Central memory CD4-positive, alpha-beta T cell (primary cell): ENCODE results near the gene BRPF3.

ENCODE experiments used
- DNase-seq: peaks from one replicate; pipeline ENCODE4 v3.0.0; 2022

Gene BRPF3

DNA sequence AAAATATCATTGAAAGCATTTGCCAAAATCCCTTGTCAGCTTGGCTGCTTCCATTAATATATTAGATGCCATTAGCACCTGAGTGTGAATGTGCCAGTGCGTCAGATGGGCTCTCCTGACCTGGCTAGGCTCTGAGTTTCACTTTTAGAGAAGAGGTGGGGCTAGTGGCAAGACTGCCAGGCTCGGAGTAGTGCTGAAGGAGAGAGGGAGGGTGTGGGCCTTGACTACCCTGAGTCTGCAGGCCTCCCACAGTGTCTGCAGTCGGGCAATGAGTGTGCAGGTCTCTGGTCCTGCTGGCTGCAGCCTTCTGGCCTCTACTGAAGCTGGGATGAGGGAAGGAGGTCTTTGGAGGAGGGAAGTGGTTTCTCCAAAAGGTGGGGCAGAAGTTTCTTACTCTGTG lies 38.8 kb downstream of the BRPF3 start:
- DNase-seq: no peak

DNA sequence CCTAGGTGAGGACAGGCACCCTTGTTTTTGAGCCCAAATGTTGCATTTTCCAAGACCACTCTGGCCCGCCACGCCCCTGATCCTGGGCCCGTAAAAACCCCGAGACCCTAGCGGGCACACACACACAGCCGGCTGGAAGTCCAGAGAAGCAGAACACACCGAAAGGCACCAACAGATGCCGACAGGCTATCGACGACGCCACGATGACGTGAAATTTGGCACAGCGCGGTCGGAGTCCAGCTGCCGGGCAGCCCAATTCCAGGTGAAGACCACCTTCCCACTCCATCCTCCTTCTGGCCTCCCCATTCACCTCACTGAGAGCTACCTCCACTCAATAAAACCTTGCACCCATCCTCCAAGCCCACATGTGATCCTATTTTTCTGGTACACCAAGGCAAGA lies 39.3 kb downstream of the BRPF3 start:
- no peak for DNase-seq

DNA sequence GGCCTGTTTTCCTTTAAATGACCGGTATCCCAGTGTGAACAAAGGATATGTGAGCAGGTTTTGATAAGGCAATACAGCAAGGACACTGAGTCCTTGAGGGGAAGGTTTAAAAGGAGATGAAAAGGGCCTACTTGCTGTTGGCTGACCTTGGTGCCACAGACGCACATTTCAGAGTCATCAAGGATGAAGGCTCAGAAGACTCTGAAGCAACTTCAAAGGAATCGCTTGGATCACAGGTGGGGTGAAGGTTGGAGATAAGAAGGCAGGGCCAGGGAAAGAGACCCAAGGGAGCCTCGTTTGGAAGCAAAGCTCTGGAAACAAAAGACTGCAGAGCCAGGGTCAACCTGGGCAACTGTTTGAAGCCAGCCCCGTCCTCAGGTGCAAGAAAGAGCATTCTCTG lies 43.2 kb downstream of the BRPF3 start:
- no peak for DNase-seq

DNA sequence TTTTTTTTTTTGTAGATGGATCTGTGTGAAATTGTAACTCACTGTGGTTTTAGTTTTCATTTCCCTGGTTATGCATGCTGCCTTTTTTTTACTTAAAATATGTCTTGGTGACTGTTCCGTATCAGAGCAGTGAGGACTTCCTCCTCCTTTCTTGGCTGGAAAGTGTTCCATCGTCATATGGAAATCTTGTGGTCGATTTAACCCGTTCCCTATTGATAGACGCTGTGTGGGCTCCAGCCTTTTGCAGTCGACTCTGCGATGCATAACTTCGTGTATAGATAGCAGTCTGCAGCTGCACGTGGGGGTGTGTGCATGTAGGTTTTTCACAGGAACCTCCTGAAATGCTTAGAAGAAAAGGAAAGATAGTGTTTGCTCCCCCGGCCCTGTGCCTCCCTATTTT lies 45.2 kb downstream of the BRPF3 start:
- no peak for DNase-seq

DNA sequence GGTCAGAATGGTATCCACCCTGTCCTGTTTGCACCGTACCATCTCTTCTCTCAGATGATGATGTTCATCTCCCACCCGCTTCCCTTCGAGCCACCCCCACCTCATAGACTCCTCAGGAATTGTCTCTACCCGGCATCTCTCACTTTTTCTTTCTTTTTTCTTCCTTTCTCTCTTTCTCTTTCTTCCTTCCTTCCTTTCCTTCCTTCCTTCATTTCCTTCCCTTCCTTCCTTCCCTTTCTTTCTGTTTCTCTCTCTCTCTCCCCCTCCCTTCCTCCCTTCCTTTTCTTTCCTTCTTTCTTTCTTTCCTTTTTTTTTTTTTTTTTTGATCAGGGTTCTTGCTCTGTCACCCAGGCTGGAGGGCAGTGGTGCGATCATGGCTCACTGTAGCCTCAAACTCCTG lies 45.6 kb downstream of the BRPF3 start:
- no peak for DNase-seq

DNA sequence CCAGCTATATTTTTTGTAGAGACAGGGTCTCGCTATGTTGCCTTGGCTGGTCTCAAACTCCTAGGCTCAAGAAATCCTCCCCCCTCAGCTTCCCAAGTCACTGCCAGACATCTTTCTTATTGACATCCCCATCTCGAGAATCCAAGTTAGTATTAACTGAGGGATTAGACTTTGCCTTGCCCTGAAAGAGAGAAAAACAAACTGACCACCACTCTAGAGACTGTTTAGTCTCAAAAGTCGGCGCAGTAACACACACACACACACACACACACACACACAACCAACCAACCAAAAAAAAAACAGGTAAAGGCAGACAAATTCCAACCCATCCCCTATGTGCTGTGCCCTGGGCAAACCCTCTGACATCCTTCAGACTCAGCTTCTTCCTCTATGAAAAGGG lies 46.1 kb downstream of the BRPF3 start:
- DNase-seq: no peak

DNA sequence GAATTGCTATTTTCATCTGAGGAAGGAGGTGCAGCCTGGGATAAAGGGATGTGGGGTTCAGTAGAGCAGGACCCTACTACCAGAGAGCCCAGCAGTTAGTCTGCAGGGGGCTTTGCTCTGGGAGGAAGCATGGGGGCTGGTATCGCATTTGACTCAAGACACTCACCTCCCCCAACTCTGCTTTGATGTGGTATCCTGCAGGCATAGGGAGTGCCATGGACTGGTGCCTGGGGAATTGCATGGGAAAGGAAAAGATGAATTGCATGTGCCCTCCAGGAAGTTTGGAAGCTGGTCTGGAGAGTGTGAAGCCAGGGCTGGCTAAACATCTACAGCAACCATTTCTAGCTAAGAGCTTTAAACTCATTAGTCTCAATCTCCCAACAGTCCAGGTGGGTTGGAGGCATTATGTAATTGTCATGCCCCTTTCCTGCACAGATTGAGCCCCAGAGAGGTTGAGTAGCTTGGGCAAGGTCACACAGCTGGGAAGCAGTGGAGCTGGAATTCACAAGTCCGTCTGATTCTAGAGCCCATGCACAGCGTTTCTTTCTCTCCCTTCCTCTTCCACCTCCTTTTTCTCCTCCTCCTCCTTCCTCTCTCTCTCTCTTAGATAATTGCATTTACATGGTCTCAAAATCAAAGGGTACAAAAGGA lies 47.1 kb downstream of the BRPF3 start:
- DNase-seq: no peak

DNA sequence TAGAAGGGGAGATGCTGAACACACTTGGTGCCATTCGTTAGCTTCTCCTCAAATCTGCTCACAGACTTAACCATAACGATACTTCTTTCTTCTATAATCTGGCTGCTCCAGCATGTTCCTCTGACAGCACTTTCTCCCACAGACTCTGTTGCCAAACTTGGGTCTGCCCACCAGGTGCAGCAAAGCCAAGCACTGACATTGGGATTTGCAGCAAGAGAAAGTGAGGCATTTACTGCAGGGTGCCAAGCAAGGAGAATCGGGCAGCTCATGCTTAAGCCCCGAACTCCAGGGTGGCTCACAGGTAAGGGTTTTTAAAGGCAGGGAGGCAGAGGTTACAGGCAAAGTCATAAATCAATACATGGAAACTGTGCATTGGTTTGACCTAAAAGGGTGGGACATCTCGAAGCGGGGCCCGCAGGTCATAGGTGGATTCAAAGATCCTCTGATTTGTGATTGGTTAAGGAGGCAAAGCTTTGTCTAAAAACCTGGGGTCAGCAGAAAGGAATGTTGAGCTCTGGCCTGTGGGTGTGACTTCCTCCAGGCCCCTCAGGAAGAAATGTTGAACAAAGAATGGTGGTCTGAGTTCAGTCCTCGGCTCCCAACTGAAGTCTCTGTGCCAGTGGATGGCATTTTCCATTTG lies 48.2 kb downstream of the BRPF3 start:
- no peak for DNase-seq

DNA sequence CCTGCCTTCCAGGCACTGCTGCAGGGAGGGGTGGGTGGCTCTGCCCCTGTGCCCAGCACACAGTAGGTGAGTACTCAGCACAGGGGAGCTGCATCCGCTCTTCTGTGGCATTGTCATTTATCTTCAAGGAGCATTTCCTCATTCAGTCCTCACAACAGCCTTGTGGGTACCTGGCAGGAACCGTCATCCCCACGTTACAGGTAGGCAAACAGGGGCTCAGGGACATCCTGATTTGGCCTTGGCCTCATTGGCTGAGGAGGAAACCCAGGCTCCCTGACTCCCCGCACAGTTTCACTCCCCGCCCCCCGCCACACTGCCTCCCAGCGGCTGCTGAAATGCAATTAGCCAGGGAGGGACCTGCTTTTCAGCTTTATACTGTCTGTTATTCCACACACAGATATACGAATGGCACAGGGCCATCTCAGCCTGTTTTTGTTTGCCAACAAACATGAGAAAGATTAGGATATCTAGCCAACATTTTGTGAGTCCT lies 49.1 kb downstream of the BRPF3 start:
- no peak for DNase-seq

DNA sequence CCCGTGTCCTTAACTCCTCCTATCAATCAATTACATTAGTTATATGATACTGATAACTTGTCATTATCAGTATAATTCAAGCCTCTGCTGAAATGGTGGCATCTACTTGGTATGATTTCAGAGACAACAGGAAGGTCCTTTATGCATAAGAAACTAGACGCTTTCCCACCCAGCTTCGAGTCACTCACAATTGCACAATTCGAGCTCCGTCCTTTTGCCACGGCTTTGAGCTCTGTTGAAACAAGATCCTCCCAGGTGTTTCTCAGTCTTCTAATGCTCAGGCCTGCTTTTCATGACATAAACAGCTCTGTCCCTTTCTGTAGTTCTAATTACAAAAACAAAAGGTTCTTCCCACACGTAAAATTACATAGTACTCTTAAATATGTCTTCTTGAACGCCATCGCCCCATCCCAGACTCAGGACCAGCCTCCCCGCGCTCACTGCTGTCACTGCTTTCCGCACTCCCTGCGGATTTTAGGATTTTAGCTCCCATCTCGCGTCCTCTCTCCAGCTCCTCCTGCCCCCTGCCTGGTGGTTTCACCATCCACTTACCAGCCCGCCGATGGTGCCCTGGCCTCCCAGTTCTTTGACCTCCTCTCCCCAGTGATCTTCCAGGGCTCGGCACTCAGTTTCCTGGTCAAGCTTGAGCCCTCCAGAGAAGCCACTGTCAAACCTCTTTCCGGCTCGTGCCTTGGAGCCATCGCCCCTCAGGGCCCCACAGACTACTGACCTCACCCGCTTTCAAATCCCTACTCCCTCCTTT lies 50.1 kb downstream of the BRPF3 start:
- DNase-seq: no peak

DNA sequence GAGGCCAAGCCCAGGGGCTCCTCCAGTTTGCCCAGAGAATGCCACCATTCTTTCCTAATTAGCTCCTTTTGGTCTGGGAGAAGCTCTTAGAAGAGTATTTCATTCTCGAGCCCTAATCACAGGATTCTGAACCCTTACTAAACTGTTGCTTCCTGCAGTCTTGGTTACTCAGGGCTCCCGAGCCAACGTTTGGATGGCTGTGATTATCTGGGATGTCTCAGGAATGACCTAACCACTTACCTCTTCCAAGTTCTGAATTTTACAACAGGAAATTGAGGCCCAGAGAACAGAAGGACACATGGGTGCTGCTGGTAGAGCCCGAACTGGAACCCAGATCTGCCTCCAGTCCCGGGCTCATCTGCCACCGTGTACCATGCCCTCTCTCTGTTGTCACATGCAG lies 51.1 kb downstream of the BRPF3 start:
- no peak for DNase-seq

DNA sequence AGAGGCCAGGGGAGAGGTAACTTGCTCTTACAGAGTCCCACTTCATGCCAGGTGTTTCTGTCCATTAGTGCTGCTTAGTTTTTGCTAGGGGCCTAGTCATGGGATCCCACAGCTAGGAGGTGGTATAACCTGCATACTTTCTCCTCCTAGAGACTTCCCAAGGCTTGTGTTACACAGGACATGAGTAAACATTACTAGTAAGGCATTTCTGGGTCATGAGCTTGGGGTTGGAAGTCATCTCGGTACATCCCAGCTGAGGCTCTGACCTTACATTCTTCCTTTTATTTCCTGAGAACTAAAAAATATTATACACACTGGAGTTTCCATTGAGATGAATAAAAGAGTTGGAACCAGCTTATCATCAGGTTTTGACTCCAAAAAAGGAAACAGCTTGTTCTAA lies 52.4 kb downstream of the BRPF3 start:
- no peak for DNase-seq

DNA sequence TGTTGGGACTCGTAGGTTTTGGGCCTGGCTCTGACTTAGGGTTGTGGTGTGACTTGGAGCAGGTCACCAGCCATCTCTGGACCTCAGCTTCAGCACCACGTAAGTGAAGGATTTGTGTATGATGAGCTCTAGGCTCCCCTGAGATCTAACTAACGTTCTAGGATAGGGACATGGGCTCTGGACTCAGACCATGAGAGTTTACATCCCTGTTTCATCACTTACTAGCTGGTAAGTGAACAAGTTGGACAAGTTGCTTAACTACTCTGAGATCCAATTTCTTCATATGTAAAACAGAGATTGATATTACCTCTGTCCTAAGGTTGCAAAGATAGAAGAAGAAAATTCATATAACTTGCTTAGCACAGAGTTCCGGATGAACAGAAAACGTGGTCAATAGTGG lies 53.0 kb downstream of the BRPF3 start:
- DNase-seq: no peak

DNA sequence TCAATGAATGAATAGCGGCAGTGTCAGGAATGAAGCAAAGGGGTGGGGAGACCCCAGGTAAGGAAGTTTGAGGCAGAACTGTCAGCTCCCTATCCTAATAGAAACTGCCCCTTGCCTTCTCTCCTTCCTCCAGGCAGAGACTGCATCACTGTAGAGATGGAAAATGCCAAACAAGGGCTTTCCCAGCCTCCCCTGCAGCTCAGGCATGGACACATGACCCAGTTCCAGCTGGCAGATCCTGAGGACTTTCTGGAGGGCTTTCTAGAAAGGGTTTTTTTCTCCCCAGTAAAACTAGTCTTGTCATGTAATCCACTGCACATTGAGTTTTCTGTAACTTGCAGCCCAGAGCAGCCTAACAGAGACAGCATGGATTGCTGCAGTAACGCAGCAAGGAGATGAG lies 55.5 kb downstream of the BRPF3 start:
- no peak for DNase-seq

DNA sequence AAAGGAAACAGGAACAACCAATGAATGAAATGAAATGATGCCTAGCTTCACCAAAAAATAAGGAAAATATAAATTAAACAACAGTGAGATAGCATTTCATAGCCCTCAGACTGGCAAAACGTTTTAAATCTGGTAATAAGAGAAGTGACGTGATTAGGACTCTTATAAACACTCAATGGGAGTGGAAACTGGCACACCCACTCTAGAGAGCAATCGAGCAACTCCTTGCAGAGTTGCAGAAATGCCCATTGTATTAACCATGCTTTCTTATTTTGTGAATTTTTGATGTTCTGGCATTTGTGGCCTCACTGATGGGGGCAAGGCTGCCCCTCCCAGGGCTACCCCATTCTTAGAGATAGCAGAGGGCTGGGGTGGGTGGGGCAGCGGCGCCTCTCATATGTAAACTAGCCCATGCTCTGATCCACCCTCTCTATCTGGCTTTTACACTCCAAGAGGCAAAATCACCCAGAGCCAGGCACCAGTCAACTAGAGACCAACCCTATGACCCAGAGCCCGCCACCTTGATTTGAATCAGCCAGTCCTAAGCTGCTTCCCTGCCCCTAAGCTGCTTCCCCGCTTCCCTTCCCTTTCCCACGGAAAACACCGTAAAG lies 67.0 kb downstream of the BRPF3 start:
- DNase-seq: no peak

DNA sequence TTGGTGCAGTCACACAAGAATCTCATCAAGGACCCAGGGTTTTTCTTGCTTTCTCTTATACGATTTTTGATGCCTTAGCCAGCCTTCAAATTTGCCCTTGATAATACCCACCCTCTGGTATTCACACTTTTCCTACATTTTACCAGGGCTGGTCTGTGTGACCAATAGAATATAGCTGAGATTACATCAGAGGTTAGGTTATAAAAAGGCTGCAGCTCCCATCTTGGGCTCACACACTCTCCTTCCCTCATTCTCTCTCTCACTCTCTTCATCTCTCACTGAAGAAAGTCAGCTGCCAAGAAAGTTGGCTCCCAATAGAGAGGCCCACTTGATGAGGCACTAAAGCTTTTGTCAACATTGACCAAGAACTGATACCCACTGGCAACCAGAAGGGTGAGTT lies 69.2 kb downstream of the BRPF3 start:
- DNase-seq: no peak

DNA sequence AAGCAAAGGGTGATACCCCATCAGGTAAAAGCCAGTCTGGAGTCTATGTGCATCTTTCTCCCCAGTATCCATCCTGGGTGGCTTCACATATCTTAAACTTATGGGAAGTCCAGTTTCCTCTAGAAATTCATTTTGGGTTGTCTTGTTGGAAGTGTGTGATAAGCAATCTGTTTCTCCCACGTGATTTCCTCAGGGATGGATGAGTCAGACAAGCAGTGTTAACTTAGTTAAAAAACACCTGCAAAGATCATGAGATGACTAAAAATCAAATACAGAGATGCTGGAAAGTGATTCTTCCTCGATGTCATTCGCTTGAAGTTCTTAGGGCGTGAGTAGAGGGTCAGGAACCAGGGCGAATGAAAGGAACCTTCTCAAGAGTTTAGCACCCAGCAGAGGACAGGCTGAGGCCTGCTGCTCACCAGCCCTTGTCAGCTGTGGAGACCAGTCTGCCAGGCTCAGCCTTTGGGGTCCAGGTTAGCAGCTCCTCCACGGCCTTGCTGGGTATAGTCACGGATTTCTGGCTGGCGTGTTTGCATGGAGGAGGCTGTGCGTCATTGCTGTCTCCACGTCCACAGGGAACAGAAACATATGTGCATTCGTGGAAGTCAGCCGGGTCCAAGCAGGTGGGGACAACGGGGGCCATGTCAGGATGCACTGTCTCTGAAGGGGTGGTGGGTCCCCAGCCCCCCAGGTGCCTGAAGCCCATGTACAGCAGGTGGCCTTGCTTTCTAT lies 70.5 kb downstream of the BRPF3 start:
- DNase-seq: no peak

DNA sequence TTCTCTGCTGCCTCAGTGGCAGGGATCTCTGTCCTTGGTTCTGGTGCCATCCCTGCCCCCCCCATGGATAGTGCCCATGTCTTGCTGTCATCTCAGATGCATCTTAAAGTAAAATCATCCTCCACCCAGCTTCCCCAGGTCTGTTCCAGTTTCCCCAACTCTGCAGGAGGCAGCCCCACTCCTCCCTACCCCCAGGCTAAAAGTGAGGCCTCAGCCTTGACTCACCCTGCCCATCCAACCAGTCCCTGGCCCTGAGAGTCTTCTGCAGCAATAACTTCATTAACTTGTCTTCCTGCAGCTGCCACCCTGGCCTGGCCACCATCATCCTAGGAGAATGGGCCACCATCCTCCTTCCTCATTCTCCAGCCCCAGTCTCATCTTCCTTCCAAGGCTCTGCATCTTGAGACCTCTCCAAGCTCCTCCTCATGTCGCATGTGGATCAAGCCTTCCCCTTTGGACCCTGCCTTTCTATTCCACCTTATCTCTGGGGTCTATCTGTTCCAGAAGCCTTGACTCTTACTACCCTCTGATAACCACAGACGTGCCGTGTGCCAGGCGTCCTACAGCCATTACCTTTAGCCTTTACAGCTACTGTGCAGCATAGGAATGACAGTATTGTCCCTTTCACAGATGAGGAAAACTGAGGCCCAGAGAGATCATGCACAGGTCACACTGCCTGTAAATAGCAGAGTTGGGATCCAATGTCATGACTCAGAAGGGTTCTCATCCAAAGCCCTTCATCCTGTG lies 71.4 kb downstream of the BRPF3 start:
- no peak for DNase-seq

DNA sequence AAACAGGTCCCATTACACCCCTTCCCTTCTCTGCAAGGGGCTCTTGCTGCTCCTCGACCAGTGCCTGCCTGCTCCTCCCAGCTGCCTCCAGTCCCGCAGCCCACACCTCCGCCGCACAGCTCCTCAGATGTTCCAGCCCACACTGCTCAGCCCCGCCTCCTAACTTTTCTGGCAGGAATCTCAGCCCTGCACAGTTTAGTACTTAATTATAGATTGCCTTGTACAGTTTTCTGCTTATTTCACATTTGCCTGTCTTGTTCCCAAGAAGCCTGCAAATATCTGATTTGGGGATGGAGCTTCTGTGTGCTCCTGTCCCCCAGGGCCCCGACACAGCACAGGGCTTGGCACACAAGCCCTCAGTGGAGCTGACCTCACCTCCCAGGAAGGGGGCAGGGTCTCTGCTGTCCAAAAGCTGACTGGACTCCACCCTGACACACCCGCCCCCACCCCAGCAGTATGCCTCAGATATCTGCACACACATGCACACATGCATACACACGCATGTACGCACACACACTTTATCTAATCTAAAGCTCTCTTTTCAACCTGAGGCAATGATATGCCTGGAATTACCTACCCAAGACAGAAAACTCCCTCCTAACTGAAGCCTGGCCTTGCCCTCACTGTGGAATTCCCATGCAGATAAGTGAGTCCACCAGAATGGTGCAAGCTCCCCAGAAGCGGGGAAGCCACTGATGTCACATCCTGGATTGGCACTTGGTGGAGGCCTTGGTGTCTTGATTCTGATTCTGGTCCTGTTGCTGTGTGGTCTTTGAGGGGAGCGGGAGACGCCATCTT lies 72.1 kb downstream of the BRPF3 start:
- no peak for DNase-seq

DNA sequence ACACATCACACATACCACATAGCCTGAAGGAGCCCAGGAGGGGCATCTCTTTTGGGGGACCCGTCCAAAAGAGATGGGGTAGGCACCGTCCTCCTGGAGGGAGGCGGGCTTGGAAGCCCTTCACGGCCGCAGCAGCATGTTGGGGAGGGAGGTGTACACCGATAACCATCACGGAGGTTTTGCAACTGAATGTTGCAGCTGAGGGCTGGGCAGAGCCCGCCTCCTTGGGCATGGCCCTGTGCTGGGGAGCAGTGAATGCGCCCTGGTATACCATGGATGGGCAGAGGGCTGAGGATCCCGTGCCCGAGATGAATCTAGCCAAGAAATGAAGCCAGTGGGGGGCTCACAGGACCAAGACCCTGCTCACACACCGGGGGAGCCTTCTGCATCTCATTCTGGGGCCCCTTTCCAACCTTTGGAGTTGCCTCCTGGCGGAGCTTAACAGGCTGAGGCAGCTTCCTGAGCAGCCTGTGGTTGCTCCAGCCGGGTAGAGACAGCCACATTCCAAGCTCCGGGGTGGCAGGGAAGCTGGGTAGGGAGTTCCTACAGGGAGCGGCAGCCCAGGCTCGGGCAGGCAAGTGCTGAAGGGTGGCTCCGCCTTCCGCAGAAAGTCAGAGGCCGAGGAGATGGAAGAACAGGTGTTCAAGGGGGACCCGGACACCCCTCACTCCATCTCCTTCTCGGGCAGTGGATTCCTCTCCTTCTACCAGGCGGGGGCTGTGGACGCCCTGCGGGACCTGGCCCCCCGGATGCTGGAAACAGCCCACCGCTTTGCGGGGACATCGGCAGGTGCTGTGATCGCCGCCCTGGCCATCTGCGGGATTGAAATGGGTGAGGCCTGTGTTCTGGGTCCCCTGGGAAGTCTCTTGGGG lies 73.5 kb downstream of the BRPF3 start, which contains the start of gene PNPLA1:
TSS of gene PNPLA1 (plus strand) at position 227 of the 872 bp plus-strand sequence. CDS start at position 627, 400 bp downstream.
- DNase-seq: no peak
